ENCODE results near the gene IP6K3.

DNA sequence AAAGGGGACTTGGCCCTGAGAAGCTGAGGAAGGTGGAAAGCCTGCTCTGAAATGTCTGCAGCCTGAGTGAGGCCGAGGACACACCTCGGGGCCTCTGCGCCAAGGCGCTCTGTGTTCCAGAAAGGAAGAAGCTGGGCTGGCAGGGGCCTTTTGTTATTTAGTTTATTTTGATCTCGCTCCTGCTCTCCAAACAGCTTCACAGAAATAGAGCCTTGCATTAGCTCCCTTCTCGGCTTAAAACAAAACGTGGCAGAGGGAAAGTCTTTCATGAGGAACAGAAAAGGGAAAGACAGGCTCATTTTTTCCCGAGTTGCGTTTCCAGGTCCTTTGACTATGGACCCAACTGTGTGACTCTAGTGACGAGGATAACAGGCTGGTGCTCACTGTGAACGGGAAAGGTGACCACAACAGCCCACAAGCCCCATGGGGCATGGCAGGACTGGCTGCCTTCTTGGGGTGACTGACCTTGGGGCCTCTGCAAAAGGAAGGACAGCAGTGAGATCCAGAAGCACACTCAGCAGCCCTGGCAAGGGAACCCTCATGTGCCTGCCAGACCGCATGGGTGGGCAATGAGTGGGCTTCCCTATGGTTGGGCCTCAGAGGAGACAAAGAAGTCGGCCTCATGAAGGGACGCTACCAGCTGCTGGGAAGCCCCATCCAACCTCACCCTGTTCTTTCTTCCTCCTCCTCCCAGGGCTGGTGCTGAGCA lies 23.6 kb upstream of the IP6K3 start:
- TF ChIP-seq POLR2AphosphoS5 (IDR thresholded peaks at IDR 0.05; ENCODE audit: borderline replicate concordance, low read depth, low read length) = no peak
- no peak for TF ChIP-seq EZH2 (IDR thresholded peaks at IDR 0.05)
